Hepatocyte (in vitro differentiated cells): Measurements from ENCODE around the gene CCT4. TPM values are rescaled to one million over a fixed set of nuclear protein-coding genes. Genes with fewer than 3 reads are reported as not detected.

Experiments used
- DNase-seq: peaks from one replicate; pipeline ENCODE4 v3.0.0-alpha.2; 2016; ENCODE audit warnings: low spot score
- H2AFZ ChIP-seq: fragments of 200-600 bp; sonication (generic); 2 replicates; pipeline ENCODE4 v1.6.0; 2016; ENCODE audit warnings: antibody characterized with exemption, mild to moderate bottlenecking
- H3K27ac ChIP-seq: fragments of 200-600 bp; sonication (generic); 2 replicates; pipeline ENCODE4 v1.5.1; 2016; ENCODE audit warnings: mild to moderate bottlenecking
- H3K27me3 ChIP-seq: fragments of 200-600 bp; sonication (generic); 2 replicates; pipeline ENCODE4 v1.6.1; 2016
- H3K36me3 ChIP-seq: fragments of 200-600 bp; sonication (generic); replicated peaks from 2 replicates; pipeline ENCODE4 v1.5.1; 2016; ENCODE audit warnings: low read depth; ENCODE audit not compliant: insufficient read depth
- H3K4me1 ChIP-seq: fragments of 200-600 bp; sonication (generic); 2 replicates; pipeline ENCODE4 v1.5.1; 2016; ENCODE audit warnings: mild to moderate bottlenecking, moderate library complexity; ENCODE audit not compliant: insufficient read depth
- H3K4me2 ChIP-seq: fragments of 200-600 bp; sonication (generic); 2 replicates; pipeline ENCODE4 v1.6.0; 2016
- H3K4me3 ChIP-seq: fragments of 200-600 bp; sonication (generic); 2 replicates; pipeline ENCODE4 v1.5.1; 2016; ENCODE audit warnings: mild to moderate bottlenecking
- H3K79me2 ChIP-seq: fragments of 200-600 bp; sonication (generic); 2 replicates; pipeline ENCODE4 v1.6.0; 2017; ENCODE audit warnings: mild to moderate bottlenecking
- H3K9me2 ChIP-seq: fragments of 200-600 bp; sonication (generic); replicated peaks from 2 replicates; pipeline ENCODE4 v1.6.0; 2017; ENCODE audit warnings: mild to moderate bottlenecking; ENCODE audit not compliant: insufficient read depth
- H3K9me3 ChIP-seq: fragments of 200-600 bp; sonication (generic); 2 replicates; pipeline ENCODE4 v1.5.1; 2016; ENCODE audit warnings: low read depth, mild to moderate bottlenecking
- H4K20me1 ChIP-seq: fragments of 200-600 bp; sonication (generic); 2 replicates; pipeline ENCODE4 v1.6.0; 2016; ENCODE audit warnings: mild to moderate bottlenecking; ENCODE audit not compliant: insufficient read depth, poor library complexity, severe bottlenecking
- EZH2 ChIP-seq: fragments of 200-600 bp; sonication (generic); IDR thresholded peaks from 2 replicates; pipeline ENCODE4 v1.6.1; 2016; ENCODE audit warnings: antibody characterized with exemption, mild to moderate bottlenecking, borderline replicate concordance
- EZH2phosphoT487 ChIP-seq: fragments of 200-600 bp; sonication (generic); IDR thresholded peaks from one replicate; pipeline ENCODE4 v1.6.1; 2018; ENCODE audit warnings: antibody characterized with exemption, mild to moderate bottlenecking, low read depth, moderate library complexity; ENCODE audit not compliant: unreplicated experiment, severe bottlenecking
- WGBS: methylation state at CpG from one replicate; pipeline ENCODE4 v1.1.6; 2016; ENCODE audit warnings: low lambda C conversion rate; ENCODE audit errors: missing lambda C conversion rate; 5-methylcytosine and 5-hydroxymethylcytosine counted together
- polyA plus RNA-seq: library from polyadenylated mRNA; unstranded; fragments of >200 nt; fragmentation: Nextera tagmentation; extraction: Ambion mirVana; gene quantifications from 2 replicates; pipeline ENCODE4 v1.2.1, GENCODE V29; 2016
- total RNA-seq: library from RNA; depleted of rRNA; stranded (reverse); fragments of >200 nt; gene quantifications from 2 replicates; pipeline ENCODE4 v1.2.3, GENCODE V29; 2014
- TF ChIP-seq, protein P1 (sequence below): fragments of 200-600 bp; sonication (generic); IDR thresholded peaks from 2 replicates; pipeline ENCODE4 v1.5.1; 2016; ENCODE audit warnings: antibody characterized with exemption, mild to moderate bottlenecking; ENCODE audit not compliant: poor library complexity

CCT4 gene
- total and polyA plus RNA-seq, 2 experiments from 2014 or later, result 84.3 to 107 TPM

DNA sequence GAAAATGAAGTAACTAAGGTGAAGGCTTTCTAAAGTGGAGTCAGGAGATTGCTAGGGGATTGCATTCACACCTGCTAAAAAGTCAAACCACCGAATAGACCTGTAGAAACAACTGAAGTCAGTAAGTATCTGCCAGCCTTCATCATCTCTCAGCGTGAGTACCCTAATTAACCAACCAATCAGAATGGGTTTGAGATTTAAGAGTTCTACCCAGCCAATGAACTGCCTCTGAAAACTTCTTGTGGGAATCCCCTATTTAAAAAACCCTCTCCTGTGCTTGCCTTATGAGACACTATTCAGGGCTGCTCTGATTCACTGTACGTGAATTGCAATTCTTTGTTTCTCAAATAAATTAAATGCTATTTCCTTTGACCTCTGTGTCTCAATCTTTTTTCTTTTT, 31.2 kb downstream of the CCT4 start:
- H3K4me2 ChIP-seq, result no peak overlapping the region
- TF ChIP-seq, protein P1, sequence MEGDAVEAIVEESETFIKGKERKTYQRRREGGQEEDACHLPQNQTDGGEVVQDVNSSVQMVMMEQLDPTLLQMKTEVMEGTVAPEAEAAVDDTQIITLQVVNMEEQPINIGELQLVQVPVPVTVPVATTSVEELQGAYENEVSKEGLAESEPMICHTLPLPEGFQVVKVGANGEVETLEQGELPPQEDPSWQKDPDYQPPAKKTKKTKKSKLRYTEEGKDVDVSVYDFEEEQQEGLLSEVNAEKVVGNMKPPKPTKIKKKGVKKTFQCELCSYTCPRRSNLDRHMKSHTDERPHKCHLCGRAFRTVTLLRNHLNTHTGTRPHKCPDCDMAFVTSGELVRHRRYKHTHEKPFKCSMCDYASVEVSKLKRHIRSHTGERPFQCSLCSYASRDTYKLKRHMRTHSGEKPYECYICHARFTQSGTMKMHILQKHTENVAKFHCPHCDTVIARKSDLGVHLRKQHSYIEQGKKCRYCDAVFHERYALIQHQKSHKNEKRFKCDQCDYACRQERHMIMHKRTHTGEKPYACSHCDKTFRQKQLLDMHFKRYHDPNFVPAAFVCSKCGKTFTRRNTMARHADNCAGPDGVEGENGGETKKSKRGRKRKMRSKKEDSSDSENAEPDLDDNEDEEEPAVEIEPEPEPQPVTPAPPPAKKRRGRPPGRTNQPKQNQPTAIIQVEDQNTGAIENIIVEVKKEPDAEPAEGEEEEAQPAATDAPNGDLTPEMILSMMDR, result no peak
- TF ChIP-seq EZH2 (no peak), EZH2phosphoT487 (no peak)
- H4K20me1 ChIP-seq, result no peaks in the 10 kb centered on the region
- H3K27ac ChIP-seq, result no peak overlapping the region
- peaks cover 4% of the 10 kb centered on the region for H3K4me1 ChIP-seq
- no peaks in the 10 kb centered on the region for H3K36me3 ChIP-seq
- H3K79me2 ChIP-seq, result no peaks in the 10 kb centered on the region
- no peaks in the 10 kb centered on the region for H3K27me3 ChIP-seq
- no peaks in the 10 kb centered on the region for H3K9me3 ChIP-seq
- no peak for DNase-seq
- no peaks in the 10 kb centered on the region for H3K9me2 ChIP-seq
- WGBS, result 76% methylated on average over 3 of the region's 3 CpGs
- H2AFZ ChIP-seq, result no peak overlapping the region
- no peak overlapping the region for H3K4me3 ChIP-seq

- peak overlapping the region; percentile 89 for H3K4me2 ChIP-seq
- TF ChIP-seq EZH2phosphoT487 (no peak), EZH2 (no peak)
- TF ChIP-seq, protein P1, result no peak
- H3K27ac ChIP-seq, result peak overlapping the region; percentile 87
- peaks cover 4% of the 10 kb centered on the region for H3K4me1 ChIP-seq
- no peaks in the 10 kb centered on the region for H3K27me3 ChIP-seq
- no peaks in the 10 kb centered on the region for H3K36me3 ChIP-seq
- peak overlapping the region; percentile 59 for H3K4me3 ChIP-seq
- DNase-seq, result no peak
- no peaks in the 10 kb centered on the region for H3K9me2 ChIP-seq
- no peaks in the 10 kb centered on the region for H4K20me1 ChIP-seq
- 12% methylated on average over 9 of the region's 9 CpGs for WGBS
- H3K9me3 ChIP-seq, result no peaks in the 10 kb centered on the region
- peak overlapping the region; percentile 83 for H2AFZ ChIP-seq
- H3K79me2 ChIP-seq, result no peaks in the 10 kb centered on the region
Measured at GRCh38 chr2:61855318-61855613, 33.2 kb downstream of the CCT4 start.

- H3K9me3 ChIP-seq, result no peaks in the 10 kb centered on the region
- TF ChIP-seq EZH2phosphoT487 (no peak), EZH2 (no peak)
- TF ChIP-seq, protein P1, result peak; percentile 7
- peaks cover 4% of the 10 kb centered on the region for H3K4me1 ChIP-seq
- peak overlapping the region; percentile 87 for H3K27ac ChIP-seq
- no peaks in the 10 kb centered on the region for H3K9me2 ChIP-seq
- H3K36me3 ChIP-seq, result no peaks in the 10 kb centered on the region
- H3K4me2 ChIP-seq, result peak overlapping the region; percentile 89
- H3K27me3 ChIP-seq, result no peaks in the 10 kb centered on the region
- H2AFZ ChIP-seq, result peak overlapping the region; percentile 83
- H4K20me1 ChIP-seq, result no peaks in the 10 kb centered on the region
- DNase-seq, result peak; percentile 96
- peak overlapping the region; percentile 94 for H3K4me3 ChIP-seq
- WGBS, result 2% methylated on average over 23 of the region's 23 CpGs
- H3K79me2 ChIP-seq, result no peaks in the 10 kb centered on the region
Measured at GRCh38 chr2:61854564-61855317, 33.7 kb downstream of the CCT4 start.
